ENCODE measurements around the gene BCL2L14. TPM values are rescaled to one million over a fixed set of nuclear protein-coding genes. Genes with fewer than 3 reads are reported as not detected.

BCL2L14 gene
- total and polyA plus RNA-seq, 2 of the 13 experiments (the other 11 are each of a cell fraction or from before 2014, with no cell fraction given), result 0.11 TPM; not detected in 1

DNA sequence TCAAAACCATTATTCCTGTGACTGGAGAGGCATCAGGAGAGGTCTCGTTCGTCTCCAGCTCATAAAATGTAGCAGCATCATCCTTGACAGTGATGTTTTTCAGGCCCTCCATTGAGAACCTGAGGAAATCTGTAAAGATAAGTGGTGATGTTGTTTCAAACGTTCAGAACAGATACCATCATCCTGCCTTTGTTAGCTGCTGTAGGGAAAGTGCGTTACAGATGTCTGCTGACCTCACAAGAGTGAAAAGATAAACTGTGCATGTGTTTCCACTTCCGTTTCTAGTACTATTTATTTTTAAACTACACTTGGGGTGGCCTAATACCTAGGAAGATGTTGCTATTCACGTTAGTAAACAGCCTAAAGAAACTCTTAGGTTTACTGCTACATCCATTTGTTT is 28.4 kb downstream of the BCL2L14 start (continued):
- TF ChIP-seq, protein P1, sequence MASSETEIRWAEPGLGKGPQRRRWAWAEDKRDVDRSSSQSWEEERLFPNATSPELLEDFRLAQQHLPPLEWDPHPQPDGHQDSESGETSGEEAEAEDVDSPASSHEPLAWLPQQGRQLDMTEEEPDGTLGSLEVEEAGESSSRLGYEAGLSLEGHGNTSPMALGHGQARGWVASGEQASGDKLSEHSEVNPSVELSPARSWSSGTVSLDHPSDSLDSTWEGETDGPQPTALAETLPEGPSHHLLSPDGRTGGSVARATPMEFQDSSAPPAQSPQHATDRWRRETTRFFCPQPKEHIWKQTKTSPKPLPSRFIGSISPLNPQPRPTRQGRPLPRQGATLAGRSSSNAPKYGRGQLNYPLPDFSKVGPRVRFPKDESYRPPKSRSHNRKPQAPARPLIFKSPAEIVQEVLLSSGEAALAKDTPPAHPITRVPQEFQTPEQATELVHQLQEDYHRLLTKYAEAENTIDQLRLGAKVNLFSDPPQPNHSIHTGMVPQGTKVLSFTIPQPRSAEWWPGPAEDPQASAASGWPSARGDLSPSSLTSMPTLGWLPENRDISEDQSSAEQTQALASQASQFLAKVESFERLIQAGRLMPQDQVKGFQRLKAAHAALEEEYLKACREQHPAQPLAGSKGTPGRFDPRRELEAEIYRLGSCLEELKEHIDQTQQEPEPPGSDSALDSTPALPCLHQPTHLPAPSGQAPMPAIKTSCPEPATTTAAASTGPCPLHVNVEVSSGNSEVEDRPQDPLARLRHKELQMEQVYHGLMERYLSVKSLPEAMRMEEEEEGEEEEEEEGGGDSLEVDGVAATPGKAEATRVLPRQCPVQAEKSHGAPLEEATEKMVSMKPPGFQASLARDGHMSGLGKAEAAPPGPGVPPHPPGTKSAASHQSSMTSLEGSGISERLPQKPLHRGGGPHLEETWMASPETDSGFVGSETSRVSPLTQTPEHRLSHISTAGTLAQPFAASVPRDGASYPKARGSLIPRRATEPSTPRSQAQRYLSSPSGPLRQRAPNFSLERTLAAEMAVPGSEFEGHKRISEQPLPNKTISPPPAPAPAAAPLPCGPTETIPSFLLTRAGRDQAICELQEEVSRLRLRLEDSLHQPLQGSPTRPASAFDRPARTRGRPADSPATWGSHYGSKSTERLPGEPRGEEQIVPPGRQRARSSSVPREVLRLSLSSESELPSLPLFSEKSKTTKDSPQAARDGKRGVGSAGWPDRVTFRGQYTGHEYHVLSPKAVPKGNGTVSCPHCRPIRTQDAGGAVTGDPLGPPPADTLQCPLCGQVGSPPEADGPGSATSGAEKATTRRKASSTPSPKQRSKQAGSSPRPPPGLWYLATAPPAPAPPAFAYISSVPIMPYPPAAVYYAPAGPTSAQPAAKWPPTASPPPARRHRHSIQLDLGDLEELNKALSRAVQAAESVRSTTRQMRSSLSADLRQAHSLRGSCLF (CRISPR knock-in tag; IDR thresholded peaks at IDR 0.05; ENCODE audit: borderline replicate concordance), result no peak
- TF ChIP-seq ZNF713 (CRISPR knock-in tag; IDR thresholded peaks at IDR 0.05), result no peak
- no peak for TF ChIP-seq NFRKB (IDR thresholded peaks at IDR 0.05)
- TF ChIP-seq, protein P2, sequence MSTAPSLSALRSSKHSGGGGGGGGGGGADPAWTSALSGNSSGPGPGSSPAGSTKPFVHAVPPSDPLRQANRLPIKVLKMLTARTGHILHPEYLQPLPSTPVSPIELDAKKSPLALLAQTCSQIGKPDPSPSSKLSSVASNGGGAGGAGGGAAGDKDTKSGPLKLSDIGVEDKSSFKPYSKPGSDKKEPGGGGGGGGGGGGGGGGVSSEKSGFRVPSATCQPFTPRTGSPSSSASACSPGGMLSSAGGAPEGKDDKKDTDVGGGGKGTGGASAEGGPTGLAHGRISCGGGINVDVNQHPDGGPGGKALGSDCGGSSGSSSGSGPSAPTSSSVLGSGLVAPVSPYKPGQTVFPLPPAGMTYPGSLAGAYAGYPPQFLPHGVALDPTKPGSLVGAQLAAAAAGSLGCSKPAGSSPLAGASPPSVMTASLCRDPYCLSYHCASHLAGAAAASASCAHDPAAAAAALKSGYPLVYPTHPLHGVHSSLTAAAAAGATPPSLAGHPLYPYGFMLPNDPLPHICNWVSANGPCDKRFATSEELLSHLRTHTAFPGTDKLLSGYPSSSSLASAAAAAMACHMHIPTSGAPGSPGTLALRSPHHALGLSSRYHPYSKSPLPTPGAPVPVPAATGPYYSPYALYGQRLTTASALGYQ (CRISPR knock-in tag; IDR thresholded peaks at IDR 0.05), result no peak
- TF ChIP-seq HNRNPUL1 (IDR thresholded peaks at IDR 0.05; ENCODE audit: low read depth, low read length), result no peak
- TF ChIP-seq, protein P3, sequence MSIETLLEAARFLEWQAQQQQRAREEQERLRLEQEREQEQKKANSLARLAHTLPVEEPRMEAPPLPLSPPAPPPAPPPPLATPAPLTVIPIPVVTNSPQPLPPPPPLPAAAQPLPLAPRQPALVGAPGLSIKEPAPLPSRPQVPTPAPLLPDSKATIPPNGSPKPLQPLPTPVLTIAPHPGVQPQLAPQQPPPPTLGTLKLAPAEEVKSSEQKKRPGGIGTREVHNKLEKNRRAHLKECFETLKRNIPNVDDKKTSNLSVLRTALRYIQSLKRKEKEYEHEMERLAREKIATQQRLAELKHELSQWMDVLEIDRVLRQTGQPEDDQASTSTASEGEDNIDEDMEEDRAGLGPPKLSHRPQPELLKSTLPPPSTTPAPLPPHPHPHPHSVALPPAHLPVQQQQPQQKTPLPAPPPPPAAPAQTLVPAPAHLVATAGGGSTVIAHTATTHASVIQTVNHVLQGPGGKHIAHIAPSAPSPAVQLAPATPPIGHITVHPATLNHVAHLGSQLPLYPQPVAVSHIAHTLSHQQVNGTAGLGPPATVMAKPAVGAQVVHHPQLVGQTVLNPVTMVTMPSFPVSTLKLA (IDR thresholded peaks at IDR 0.05), result no peak
- TF ChIP-seq HNRNPLL (IDR thresholded peaks at IDR 0.05; ENCODE audit: low read depth, low read length, poor library complexity, severe bottlenecking), result no peak
